Esophagus muscularis mucosa (tissue), 4 donors: ENCODE data around the gene PRPH2.

ENCODE experiments used
- CTCF ChIP-seq, 3 experiments: fragments of 200-600 bp in 2 of 3; fragments of 450-650 bp in 1 of 3; sonication (generic) in 2 of 3; IDR thresholded peaks; one replicate each; pipeline ENCODE4 v1.5.1; 2017 to 2019; ENCODE audit warnings: antibody characterized with exemption in 3 of 3, mild to moderate bottlenecking in 2 of 3, moderate library complexity in 1 of 3
- EP300 ChIP-seq: sonication (generic); formaldehyde crosslinking; IDR thresholded peaks from one replicate; pipeline ENCODE4 v1.6.1; 2017; ENCODE audit warnings: antibody characterized with exemption
- POLR2A ChIP-seq: fragments of 450-650 bp; IDR thresholded peaks from one replicate; pipeline ENCODE4 v1.6.1; 2017; ENCODE audit warnings: antibody characterized with exemption, moderate library complexity, mild to moderate bottlenecking, low read depth
- POLR2AphosphoS5 ChIP-seq, 2 donors: sonication (generic); formaldehyde crosslinking; IDR thresholded peaks; one replicate each; pipeline ENCODE4 v1.6.1; 2017; ENCODE audit warnings: antibody characterized with exemption in 2 of 2

- no peak for TF ChIP-seq CTCF (IDR thresholded peaks at IDR 0.05)
- TF ChIP-seq POLR2A, result no peak
- TF ChIP-seq EP300, result no peak
- no peak for TF ChIP-seq POLR2AphosphoS5 (IDR thresholded peaks at IDR 0.05)
Measured at GRCh38 chr6:42715871-42716270, 6.5 kb downstream of the PRPH2 start.
